ACC112 (cell line): ENCODE data around the gene SLC13A2.
"Not testable (repeated sequence)": the region's sequence is repeated elsewhere in the genome, so short reads cannot be mapped to it uniquely, and the experiment has no call there.

Source experiments
- H2AFZ ChIP-seq: fragments of 200-600 bp; sonication (generic); one replicate; pipeline ENCODE4 v1.6.0; 2017; ENCODE audit warnings: antibody characterized with exemption, low read length; ENCODE audit not compliant: unreplicated experiment
- H3K27ac ChIP-seq: fragments of 200-600 bp; sonication (generic); 2 replicates; pipeline ENCODE4 v1.5.1; 2014; ENCODE audit warnings: low read depth, mild to moderate bottlenecking, antibody characterized with exemption, low read length, moderate library complexity
- H3K27me3 ChIP-seq: fragments of 200-600 bp; sonication (generic); 2 replicates; pipeline ENCODE4 v1.6.1; 2014; ENCODE audit warnings: mild to moderate bottlenecking, antibody characterized with exemption, low read length, moderate library complexity, mixed read lengths; ENCODE audit not compliant: insufficient read depth
- H3K36me3 ChIP-seq: fragments of 200-600 bp; sonication (generic); 2 replicates; pipeline ENCODE4 v1.6.1; 2016; ENCODE audit warnings: mild to moderate bottlenecking, antibody characterized with exemption, low read length, moderate library complexity, mixed read lengths; ENCODE audit not compliant: insufficient read depth
- H3K4me1 ChIP-seq: fragments of 200-600 bp; sonication (generic); one replicate; pipeline ENCODE4 v1.6.1; 2016; ENCODE audit warnings: low read length, mixed read lengths; ENCODE audit not compliant: insufficient read depth, unreplicated experiment, control insufficient read depth
- H3K4me3 ChIP-seq: fragments of 200-600 bp; sonication (generic); 2 replicates; pipeline ENCODE4 v1.5.1; 2014; ENCODE audit warnings: mild to moderate bottlenecking, low read depth, low read length
- H3K79me2 ChIP-seq: fragments of 200-600 bp; sonication (generic); one replicate; pipeline ENCODE4 v1.6.0; 2016; ENCODE audit warnings: low read length; ENCODE audit not compliant: control insufficient read depth, unreplicated experiment, insufficient read depth

The SLC13A2 gene

DNA sequence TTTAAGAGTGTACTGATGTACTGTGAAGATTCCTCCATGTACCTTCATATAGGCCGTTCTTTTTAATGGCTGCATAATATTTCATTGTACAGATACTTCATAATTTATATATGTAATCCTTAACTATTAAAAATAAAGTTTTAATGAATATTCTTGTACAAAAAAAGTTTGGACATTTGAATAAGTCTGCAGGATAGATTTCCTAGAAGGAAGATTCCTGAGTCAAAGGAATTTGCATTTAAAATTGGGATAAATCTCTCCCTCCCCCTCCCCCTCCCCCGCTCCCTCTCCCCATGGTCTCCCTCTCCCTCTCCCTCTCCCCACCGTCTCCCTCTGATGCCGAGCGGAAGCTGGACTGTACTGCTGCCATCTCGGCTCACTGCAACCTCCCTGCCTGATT is 15.6 kb upstream of the SLC13A2 start:
- H3K27me3 ChIP-seq: no peaks in the 10 kb centered on the region; the same call in 1 of the 2 replicates
- no peaks in the 10 kb centered on the region for H3K79me2 ChIP-seq
- H3K27ac ChIP-seq: no peak overlapping the region
- no peak overlapping the region for H2AFZ ChIP-seq
- H3K36me3 ChIP-seq: no peaks in the 10 kb centered on the region
- H3K4me1 ChIP-seq: no peaks in the 10 kb centered on the region
- no peak overlapping the region for H3K4me3 ChIP-seq

DNA sequence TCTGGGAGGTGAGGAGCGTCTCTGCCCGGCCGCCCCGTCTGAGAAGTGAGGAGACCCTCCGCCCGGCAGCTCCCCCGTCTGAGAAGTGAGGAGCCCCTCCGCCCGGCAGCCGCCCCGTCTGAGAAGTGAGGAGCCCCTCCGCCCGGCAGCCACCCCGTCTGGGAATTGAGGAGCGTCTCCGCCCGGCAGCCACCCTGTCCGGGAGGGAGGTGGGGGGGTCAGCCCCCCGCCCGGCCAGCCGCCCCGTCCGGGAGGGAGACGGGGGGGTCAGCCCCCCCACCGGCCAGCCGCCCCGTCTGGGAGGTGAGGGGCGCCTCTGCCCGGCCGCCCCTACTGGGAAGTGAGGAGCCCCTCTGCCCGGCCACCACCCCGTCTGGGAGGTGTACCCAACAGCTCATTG is 14.6 kb upstream of the SLC13A2 start:
- not testable (repeated sequence) for H3K36me3 ChIP-seq, H3K27me3 ChIP-seq, H3K4me3 ChIP-seq, H3K4me1 ChIP-seq, H2AFZ ChIP-seq, H3K27ac ChIP-seq, H3K79me2 ChIP-seq

DNA sequence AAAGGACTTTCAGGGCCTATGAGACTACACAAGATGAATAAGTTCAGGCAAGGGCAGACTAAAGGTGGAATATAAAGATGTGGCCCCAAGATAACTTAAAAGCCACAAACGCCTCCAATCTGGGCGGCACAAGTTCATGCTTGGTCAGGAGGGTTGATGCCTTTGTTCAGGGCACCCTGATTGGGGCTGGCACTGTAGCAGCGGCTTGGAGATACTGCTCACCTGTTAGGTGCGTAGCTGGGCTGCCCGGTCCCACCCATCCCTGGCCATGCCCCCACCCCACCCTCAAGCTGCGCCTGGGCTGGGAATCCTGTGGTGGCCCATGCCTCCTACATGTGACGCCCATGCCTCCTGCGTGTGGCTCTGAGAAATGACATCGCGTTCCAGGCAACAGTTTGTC is 12.5 kb upstream of the SLC13A2 start:
- Histone ChIP-seq H3K4me1 (no peaks in the 10 kb centered on the region), H3K4me3 (no peak overlapping the region), H3K79me2 (no peaks in the 10 kb centered on the region), H3K27me3 (no peaks in the 10 kb centered on the region; the same call in 1 of the 2 replicates), H3K36me3 (no peaks in the 10 kb centered on the region), H2AFZ (no peak overlapping the region), H3K27ac (no peak overlapping the region)

DNA sequence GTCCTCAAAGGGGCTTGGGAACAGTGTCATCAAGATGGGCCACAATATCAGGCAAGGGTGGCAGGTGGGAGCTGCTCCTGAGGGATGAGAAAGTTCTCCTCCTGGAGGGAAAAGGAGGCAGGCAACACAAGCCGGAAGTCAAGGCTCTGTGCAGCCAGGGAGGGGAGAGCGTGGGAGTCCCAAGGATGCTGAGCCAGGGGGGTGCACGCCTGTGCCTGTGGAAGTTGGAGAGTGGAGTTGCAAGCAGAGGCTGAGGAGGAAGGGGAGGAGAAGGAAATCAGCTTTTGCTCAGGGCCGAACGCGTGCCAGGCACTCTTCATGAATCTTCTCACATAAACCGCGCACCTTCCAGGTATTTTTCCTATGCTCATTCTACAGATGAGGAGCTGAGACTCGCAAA is 7.4 kb upstream of the SLC13A2 start:
- H3K36me3 ChIP-seq: no peaks in the 10 kb centered on the region
- peaks cover 7% of the 10 kb centered on the region for H3K4me1 ChIP-seq
- no peak overlapping the region for H2AFZ ChIP-seq
- H3K79me2 ChIP-seq: no peaks in the 10 kb centered on the region
- no peak overlapping the region for H3K27ac ChIP-seq
- peaks cover 13% of the 10 kb centered on the region; the same call in 1 of the 2 replicates for H3K27me3 ChIP-seq
- no peak overlapping the region for H3K4me3 ChIP-seq

DNA sequence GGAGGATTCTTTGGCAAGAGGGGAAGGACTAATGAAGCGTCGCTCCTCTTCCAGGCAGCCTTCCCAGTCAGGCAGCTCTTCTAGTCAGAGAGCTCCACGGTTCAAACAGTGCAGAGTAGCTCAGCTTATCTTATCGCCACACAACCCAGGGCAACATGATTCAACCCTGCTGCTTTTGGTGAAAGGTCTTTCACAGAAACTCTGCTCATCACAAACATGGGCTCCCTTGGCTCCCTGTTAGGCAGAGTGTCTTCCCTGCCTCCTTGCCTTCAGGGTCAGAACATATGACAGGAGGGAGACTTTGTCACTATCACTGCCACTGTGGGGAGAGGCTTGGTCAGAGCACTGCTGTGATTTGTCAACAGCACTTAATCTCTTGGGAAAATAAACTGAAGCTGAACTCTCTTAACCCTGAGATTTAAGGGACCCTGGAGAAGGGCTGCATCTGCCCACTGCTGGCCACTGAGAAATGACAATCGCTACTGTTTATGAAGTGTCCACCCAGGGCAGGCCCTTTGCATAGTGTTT is 6.9 kb upstream of the SLC13A2 start:
- H3K79me2 ChIP-seq: no peaks in the 10 kb centered on the region
- H3K27me3 ChIP-seq: peaks cover 13% of the 10 kb centered on the region; the same call in 1 of the 2 replicates
- no peak overlapping the region for H2AFZ ChIP-seq
- H3K27ac ChIP-seq: no peak overlapping the region
- H3K36me3 ChIP-seq: no peaks in the 10 kb centered on the region
- no peak overlapping the region for H3K4me3 ChIP-seq
- H3K4me1 ChIP-seq: peaks cover 7% of the 10 kb centered on the region

DNA sequence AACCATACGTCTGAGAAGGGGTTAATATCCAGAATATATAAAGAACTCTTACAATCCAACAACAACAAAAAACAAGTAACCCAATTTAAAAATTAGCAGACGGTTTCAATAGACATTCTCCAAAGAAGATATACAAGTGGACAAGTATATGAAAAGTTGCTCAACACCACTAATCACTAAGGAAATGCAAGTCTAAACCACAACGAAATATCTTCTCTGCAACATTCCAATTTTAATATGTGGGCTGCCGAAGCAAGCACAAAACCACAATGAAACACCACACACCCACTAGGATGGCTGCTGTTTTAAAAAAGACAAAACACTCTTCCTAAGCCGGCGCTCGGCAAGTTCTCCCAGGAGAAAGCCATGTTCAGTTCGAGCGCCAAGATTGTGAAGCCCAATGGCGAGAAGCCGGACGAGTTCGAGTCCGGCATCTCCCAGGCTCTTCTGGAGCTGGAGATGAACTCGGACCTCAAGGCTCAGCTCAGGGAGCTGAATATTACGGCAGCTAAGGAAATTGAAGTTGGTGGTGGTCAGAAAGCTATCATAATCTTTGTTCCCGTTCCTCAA is 5.9 kb upstream of the SLC13A2 start:
- H3K4me3 ChIP-seq: no peak overlapping the region
- no peaks in the 10 kb centered on the region for H3K36me3 ChIP-seq
- peaks cover 7% of the 10 kb centered on the region for H3K4me1 ChIP-seq
- no peaks in the 10 kb centered on the region for H3K79me2 ChIP-seq
- peaks cover 16% of the 10 kb centered on the region; the same call in 1 of the 2 replicates for H3K27me3 ChIP-seq
- no peak overlapping the region for H3K27ac ChIP-seq
- H2AFZ ChIP-seq: no peak overlapping the region

DNA sequence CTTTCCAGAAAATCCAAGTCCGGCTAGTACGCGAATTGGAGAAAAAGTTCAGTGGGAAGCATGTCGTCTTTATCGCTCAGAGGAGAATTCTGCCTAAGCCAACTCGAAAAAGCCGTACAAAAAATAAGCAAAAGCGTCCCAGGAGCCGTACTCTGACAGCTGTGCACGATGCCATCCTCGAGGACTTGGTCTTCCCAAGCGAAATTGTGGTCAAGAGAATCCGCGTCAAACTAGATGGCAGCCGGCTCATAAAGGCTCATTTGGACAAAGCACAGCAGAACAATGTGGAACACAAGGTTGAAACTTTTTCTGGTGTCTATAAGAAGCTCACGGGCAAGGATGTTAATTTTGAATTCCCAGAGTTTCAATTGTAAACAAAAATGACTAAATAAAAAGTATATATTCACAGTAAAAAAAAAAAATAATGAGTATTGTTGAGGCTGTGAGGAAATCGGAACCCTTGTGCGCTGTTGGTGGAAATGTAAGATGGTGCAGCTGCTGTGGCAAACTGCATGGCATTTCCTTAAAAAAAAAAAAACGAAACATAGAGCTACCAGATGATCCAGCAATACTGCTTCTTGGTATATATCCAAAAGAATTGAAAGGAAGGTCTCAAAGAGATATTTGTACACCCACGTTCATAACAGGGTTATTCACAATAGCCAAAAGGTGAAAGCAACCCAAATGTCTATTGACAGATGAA is 5.3 kb upstream of the SLC13A2 start:
- not testable (repeated sequence) for H3K4me1 ChIP-seq, H3K36me3 ChIP-seq, H3K79me2 ChIP-seq, H2AFZ ChIP-seq, H3K27ac ChIP-seq, H3K4me3 ChIP-seq
- peaks cover 17% of the 10 kb centered on the region; the same call in 1 of the 2 replicates for H3K27me3 ChIP-seq

DNA sequence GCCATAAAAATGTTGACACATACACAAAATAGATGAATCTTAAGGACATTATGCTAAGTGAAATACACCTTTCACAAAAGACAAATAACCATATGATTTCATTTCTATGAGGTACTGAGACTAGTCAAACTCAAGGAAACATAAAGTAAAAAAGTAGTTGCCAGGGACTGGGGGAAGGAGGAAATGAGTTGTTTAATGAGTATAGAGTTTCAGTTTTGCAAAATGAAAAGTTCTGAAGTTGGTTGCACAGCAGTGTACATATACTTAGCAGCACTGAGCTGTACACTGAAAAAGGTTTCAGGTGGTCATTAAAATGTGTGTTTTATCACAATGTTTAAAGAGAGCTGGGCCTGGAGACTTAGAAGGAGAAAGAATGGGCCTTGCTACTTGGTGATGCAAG is 4.7 kb upstream of the SLC13A2 start:
- H2AFZ ChIP-seq: no peak overlapping the region
- no peaks in the 10 kb centered on the region for H3K36me3 ChIP-seq
- no peak overlapping the region for H3K4me3 ChIP-seq
- H3K4me1 ChIP-seq: peaks cover 7% of the 10 kb centered on the region
- no peaks in the 10 kb centered on the region for H3K79me2 ChIP-seq
- peaks cover 18% of the 10 kb centered on the region; the same call in 1 of the 2 replicates for H3K27me3 ChIP-seq
- no peak overlapping the region for H3K27ac ChIP-seq

DNA sequence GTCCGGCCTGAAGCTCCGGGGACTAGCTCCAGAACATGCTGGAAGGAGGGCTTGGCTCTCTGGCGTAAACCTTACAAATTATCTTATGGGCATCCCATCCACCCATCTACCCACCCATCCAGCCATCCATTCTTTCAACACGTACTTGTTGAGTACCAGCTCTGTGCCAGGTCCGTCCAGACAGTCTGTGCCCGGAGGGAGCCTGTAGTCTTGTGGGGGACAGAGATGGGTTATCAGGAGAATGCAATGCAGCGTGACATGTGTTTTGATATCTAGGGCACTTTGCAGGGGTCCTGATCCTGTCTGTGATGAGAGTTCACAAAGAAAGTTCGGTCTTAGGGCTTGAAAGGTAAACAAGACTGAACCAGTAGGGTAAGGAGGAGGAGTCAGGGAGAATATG is 4.1 kb upstream of the SLC13A2 start:
- Histone ChIP-seq H3K36me3 (no peaks in the 10 kb centered on the region), H3K4me1 (peaks cover 7% of the 10 kb centered on the region), H3K4me3 (no peak overlapping the region), H3K27ac (no peak overlapping the region), H3K27me3 (peaks cover 20% of the 10 kb centered on the region; the same call in 1 of the 2 replicates), H2AFZ (no peak overlapping the region), H3K79me2 (no peaks in the 10 kb centered on the region)

DNA sequence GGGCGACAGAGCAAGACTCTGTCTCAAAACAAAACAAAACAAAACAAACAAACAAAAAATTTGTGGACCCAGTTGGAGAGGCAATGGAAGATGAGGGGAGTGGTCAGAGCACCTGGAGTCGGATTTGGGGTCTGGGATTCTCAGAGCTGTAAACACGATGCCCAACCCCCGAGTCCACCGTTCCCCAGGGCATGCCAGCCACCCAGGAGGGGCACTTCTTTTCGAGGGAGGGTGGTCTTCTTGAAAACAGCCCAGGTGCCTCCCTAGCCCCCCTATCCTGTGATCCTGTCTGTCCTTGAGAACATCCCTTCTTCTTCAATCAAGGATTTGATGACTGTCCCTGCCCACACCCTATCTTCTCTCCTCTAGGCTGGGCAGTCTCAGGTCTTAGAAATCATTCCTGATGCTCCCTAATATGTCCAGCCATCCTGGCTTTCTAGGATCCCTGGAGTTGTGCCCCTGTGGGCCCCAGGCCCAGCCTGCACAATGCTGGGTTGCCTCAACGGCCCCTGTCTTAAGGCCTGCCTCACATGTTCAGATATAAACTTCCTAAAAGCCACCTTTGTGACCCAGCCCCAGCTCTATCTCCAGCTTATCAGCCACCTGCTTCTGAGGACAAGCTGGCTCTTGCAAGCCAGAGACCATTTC is 3.1 kb upstream of the SLC13A2 start:
- no peak overlapping the region for H2AFZ ChIP-seq
- peaks cover 7% of the 10 kb centered on the region for H3K4me1 ChIP-seq

More for the DNA sequence above, 3.1 kb upstream of the SLC13A2 start:
- Histone ChIP-seq H3K27ac (no peak overlapping the region), H3K36me3 (no peaks in the 10 kb centered on the region), H3K79me2 (no peaks in the 10 kb centered on the region), H3K27me3 (peaks cover 20% of the 10 kb centered on the region; the same call in 1 of the 2 replicates), H3K4me3 (no peak overlapping the region)
